OCI-LY1 (cell line): Measurements from ENCODE around the gene STYK1.

Experiments used
- CTCF ChIP-seq: fragments of 200-600 bp; sonication (generic), shearing (Covaris generic); IDR thresholded peaks from 2 replicates; pipeline ENCODE4 v1.5.1; 2017; ENCODE audit warnings: mild to moderate bottlenecking, antibody characterized with exemption, low read length, moderate library complexity, mixed read lengths
- EZH2 ChIP-seq: fragments of 200-600 bp; sonication (generic), shearing (Covaris generic); IDR thresholded peaks from 2 replicates; pipeline ENCODE4 v1.8.0; 2017; ENCODE audit warnings: borderline replicate concordance, mixed run types, mild to moderate bottlenecking, antibody characterized with exemption, low read length, moderate library complexity, mixed read lengths

- no peak for TF ChIP-seq CTCF
- no peak for TF ChIP-seq EZH2
Measured at GRCh38 chr12:10716704-10717315, 43.0 kb upstream of the STYK1 start.
